Stimulated activated CD8-positive, alpha-beta memory T cell treated with anti-CD3 and anti-CD28 coated beads, Interleukin-7, amount 100 ng/mL, for 48 hours (primary cell): Measurements from ENCODE around the gene FGF3.
"Not testable (repeated sequence)": the region's sequence is repeated elsewhere in the genome, so short reads cannot be mapped to it uniquely, and the experiment has no call there.

Source experiments
- DNase-seq, 2 donors: peaks; one replicate each; pipeline ENCODE4 v3.0.0-alpha.2; 2020; ENCODE audit warnings: low read depth in 1 of 2; ENCODE audit errors: extremely low read depth in 1 of 2

Gene FGF3

DNA sequence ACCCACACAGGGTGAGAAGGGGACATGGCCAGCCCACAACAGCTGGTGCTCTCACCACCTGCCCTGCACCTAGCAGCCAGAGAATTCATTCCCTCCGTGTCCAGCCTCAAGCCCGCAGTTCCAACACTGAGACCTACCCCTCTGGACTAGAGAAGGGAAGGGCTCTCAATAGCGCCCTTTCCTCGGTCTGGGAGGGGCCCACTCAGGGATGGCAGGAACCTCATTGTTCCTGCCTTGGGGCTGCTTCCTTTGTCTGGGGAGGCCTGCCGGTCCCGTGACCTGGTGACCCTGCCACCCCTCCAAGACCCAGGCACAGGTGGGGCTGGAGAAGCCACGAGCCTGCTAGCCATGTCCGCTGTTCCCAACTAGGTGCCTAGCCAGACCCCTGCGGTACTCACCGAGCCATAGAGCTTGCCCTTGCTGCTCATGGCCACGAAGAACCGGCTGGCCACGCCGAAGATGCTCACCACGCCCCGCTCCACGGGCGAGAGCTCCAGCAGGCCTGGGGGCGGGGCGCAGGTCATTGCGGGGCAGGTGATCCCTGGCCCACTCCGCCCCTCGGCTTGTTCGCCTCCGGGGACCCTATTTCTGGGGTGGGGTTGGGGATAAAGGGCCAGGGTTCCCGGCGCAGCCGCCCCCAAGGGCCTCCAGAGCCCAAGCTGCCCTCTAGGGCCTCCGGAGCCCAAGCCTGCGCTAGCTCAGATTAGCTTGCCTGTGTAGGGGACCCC is 45.4 kb downstream of the FGF3 start:
- DNase-seq, result no peak

GRCh38 chr11:69771466-69771865 is 47.8 kb downstream of the FGF3 start:
- no peak for DNase-seq

DNA sequence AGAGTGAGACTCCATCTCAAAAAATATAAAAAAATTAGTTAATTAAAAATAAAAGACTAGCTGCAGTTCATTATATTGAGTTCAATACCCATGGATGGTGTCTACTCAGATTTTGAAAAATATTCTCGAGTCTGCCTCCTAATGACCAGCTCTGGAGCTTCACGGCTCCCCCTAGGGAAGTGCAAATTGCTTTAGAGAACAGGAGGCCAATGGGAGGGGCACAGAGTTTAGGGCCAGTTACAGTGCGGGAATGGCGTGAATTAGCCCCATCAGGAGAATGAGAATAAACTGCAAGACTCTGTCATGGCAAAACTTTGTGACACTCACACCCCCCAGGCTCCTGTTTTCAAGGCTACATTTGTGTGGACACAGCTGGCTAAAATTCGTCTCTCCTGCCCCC is 48.7 kb downstream of the FGF3 start:
- DNase-seq, result no peak

DNA sequence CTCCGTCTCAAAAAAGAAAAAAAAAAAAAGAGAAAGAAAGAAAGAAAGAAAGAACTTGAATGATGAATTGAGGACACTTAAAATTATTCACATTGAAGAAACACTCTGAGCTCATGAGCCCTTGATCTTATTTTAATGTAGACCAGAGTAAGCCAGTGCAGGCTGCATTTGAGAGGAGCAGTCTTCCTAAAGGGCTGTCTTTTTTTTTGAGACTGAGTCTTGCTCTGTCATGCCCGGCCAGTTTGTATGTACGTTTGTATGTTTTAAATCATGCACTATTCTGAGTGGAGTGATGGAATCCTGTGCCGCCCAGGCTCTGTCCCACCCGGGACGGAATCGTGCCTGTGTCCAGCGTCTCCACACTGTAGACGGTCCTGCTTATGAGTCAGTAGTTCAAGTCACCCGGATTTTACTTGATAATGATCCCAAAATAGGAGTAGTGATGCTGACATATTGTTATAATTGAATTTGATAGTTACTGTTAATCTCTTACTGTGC is 53.7 kb downstream of the FGF3 start:
- DNase-seq, result no peak

- DNase-seq, result not testable (repeated sequence)
These were observed 54.3 kb downstream of the FGF3 start for GRCh38 chr11:69764918-69765317.

DNA sequence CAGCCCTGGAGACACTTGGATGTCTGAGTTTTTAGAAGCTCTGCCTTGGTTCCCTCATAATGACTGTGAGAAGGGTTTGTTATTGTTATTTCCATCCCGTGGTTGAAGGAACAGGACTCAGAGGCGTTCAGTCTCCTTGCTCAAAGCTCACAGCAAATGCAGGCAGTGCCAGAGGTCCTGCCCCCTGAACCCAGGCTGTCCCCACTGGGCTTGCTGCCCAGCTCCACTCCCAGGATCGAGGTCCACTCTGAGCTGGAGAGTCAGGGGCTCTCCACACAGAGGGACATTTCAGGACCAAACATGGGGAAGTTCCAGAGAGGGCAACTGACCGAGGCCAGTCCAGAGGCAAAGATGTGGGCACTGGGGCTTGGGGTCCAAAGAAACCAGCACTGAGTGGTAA is 58.9 kb downstream of the FGF3 start:
- no peak for DNase-seq
